ENCODE data around the gene TBC1D22A. TPM values are rescaled to one million over a fixed set of nuclear protein-coding genes. Genes with fewer than 3 reads are reported as not detected.

Gene TBC1D22A
- total and polyA plus RNA-seq, 9 of the 15 experiments (the other 6 are each of a cell fraction or from before 2014, with no cell fraction given): 0.20 to 11.5 (median 5.2) TPM

DNA sequence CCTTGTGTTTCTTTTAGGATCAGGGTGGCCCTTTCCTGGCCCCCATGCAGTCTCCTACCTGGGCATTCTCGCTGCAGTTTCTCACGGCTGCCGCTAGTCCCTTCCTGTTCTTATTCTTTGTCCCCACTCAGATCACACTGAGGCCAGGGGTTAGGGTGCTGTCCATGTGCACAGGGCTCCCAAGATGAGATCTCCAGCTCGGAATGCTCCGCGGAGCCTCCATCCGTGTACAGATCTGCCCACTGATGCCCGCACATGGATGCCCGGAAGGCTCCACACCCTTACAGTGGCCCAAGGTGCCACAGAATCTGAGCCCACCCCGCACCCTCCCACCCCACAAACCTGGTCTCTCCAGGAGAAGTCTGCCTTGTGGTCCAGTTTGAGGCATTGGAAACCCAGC, 457.3 kb downstream of the TBC1D22A start:
- in situ Hi-C loops (cut with MboI): no loop called here
- TF ChIP-seq, protein P1, sequence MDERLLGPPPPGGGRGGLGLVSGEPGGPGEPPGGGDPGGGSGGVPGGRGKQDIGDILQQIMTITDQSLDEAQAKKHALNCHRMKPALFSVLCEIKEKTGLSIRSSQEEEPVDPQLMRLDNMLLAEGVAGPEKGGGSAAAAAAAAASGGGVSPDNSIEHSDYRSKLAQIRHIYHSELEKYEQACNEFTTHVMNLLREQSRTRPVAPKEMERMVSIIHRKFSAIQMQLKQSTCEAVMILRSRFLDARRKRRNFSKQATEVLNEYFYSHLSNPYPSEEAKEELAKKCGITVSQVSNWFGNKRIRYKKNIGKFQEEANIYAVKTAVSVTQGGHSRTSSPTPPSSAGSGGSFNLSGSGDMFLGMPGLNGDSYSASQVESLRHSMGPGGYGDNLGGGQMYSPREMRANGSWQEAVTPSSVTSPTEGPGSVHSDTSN (CRISPR knock-in tag; IDR thresholded peaks at IDR 0.05; ENCODE audit: low read depth): no peak
- TF ChIP-seq, protein P1 (tag; conservative IDR thresholded peaks at IDR 0.05; ENCODE audit: low read depth): no peak
- TF ChIP-seq SLC30A9 (CRISPR knock-in tag; IDR thresholded peaks at IDR 0.05): no peak
- no peak for TF ChIP-seq CBX8 (IDR thresholded peaks at IDR 0.05; ENCODE audit: borderline replicate concordance, extremely low read depth, low read depth, low read length, poor library complexity, severe bottlenecking)
- TF ChIP-seq RBM34 (IDR thresholded peaks at IDR 0.05; ENCODE audit: borderline replicate concordance, insufficient read depth, low read length): no peak
- no peak for TF ChIP-seq ILF3 (IDR thresholded peaks at IDR 0.05; ENCODE audit: borderline replicate concordance)
- no peak for TF ChIP-seq NEUROD1 (IDR thresholded peaks at IDR 0.05; ENCODE audit: borderline replicate concordance, low read depth, low read length, partially characterized antibody)
- TF ChIP-seq TCF7L2 (IDR thresholded peaks at IDR 0.05; ENCODE audit: low read depth, low read length): no peak
- TF ChIP-seq, protein P2, sequence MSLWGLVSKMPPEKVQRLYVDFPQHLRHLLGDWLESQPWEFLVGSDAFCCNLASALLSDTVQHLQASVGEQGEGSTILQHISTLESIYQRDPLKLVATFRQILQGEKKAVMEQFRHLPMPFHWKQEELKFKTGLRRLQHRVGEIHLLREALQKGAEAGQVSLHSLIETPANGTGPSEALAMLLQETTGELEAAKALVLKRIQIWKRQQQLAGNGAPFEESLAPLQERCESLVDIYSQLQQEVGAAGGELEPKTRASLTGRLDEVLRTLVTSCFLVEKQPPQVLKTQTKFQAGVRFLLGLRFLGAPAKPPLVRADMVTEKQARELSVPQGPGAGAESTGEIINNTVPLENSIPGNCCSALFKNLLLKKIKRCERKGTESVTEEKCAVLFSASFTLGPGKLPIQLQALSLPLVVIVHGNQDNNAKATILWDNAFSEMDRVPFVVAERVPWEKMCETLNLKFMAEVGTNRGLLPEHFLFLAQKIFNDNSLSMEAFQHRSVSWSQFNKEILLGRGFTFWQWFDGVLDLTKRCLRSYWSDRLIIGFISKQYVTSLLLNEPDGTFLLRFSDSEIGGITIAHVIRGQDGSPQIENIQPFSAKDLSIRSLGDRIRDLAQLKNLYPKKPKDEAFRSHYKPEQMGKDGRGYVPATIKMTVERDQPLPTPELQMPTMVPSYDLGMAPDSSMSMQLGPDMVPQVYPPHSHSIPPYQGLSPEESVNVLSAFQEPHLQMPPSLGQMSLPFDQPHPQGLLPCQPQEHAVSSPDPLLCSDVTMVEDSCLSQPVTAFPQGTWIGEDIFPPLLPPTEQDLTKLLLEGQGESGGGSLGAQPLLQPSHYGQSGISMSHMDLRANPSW (CRISPR knock-in tag; IDR thresholded peaks at IDR 0.05): no peak
- TF ChIP-seq TEAD4 (IDR thresholded peaks at IDR 0.05; ENCODE audit: low read length): no peak
- TF ChIP-seq TEAD4 (CRISPR knock-in tag; IDR thresholded peaks at IDR 0.05; ENCODE audit: borderline replicate concordance): no peak
- no peak for TF ChIP-seq SMAD3 (CRISPR knock-in tag; conservative IDR thresholded peaks at IDR 0.05)
- TF ChIP-seq, protein P3, sequence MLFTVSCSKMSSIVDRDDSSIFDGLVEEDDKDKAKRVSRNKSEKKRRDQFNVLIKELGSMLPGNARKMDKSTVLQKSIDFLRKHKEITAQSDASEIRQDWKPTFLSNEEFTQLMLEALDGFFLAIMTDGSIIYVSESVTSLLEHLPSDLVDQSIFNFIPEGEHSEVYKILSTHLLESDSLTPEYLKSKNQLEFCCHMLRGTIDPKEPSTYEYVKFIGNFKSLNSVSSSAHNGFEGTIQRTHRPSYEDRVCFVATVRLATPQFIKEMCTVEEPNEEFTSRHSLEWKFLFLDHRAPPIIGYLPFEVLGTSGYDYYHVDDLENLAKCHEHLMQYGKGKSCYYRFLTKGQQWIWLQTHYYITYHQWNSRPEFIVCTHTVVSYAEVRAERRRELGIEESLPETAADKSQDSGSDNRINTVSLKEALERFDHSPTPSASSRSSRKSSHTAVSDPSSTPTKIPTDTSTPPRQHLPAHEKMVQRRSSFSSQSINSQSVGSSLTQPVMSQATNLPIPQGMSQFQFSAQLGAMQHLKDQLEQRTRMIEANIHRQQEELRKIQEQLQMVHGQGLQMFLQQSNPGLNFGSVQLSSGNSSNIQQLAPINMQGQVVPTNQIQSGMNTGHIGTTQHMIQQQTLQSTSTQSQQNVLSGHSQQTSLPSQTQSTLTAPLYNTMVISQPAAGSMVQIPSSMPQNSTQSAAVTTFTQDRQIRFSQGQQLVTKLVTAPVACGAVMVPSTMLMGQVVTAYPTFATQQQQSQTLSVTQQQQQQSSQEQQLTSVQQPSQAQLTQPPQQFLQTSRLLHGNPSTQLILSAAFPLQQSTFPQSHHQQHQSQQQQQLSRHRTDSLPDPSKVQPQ (CRISPR knock-in tag; IDR thresholded peaks at IDR 0.05; ENCODE audit: borderline replicate concordance): no peak
- no peak for TF ChIP-seq ZNF77 (CRISPR knock-in tag; IDR thresholded peaks at IDR 0.05)
- TF ChIP-seq ZNF197 (CRISPR knock-in tag; IDR thresholded peaks at IDR 0.05; ENCODE audit: low read depth): no peak

More for the DNA sequence above, 457.3 kb downstream of the TBC1D22A start:
- Histone ChIP-seq H4K20me1 (replicated peaks; ENCODE audit: control insufficient read depth, insufficient read depth, low read length) (no peaks in the 10 kb centered on the region), H3K9me3 (replicated peaks; ENCODE audit: control insufficient read depth, insufficient read depth, low read depth, low read length) (no peaks in the 10 kb centered on the region), H2AFZ (ENCODE audit: low read depth, low read length) (no peak overlapping the region), H3K9ac (ENCODE audit: insufficient read depth in 1 of 2, low read depth in 2 of 2, low read length in 2 of 2) (no peak overlapping the region), H3K79me2 (ENCODE audit: control insufficient read depth, insufficient read depth, low read length) (no peaks in the 10 kb centered on the region), H3K9me1 (ENCODE audit: control insufficient read depth, insufficient read depth, low read length) (no peaks in the 10 kb centered on the region), H3K27me3 (ENCODE audit: control insufficient read depth in 2 of 2, insufficient read depth in 2 of 2, low read length in 2 of 2) (peaks cover 0 to 10% of the 10 kb centered on the region in 2 experiments; a peak in 1 of 5 replicates), H3K4me1 (replicated peaks in 1 of 2; ENCODE audit: control insufficient read depth in 2 of 2, insufficient read depth in 2 of 2, low read length in 2 of 2) (no peaks in the 10 kb centered on the region), H3K4me3 (no peak overlapping the region), H3K27ac (ENCODE audit: extremely low read depth, low read depth, low read length) (no peak overlapping the region), H3K4me2 (ENCODE audit: insufficient read depth, low read length) (no peak overlapping the region), H3K36me3 (ENCODE audit: control insufficient read depth, insufficient read depth, low read length) (no peaks in the 10 kb centered on the region)
- 0% methylated on average over 5 of the region's 10 CpGs for WGBS (ENCODE audit: insufficient coverage, low coverage, missing lambda C conversion rate)
- DNase-seq (ENCODE audit: extremely low read depth in 1 of 4, low spot score in 3 of 4) (no peak), ATAC-seq (no peak), FAIRE-seq (no peak)
- ChIA-PET CTCF (ENCODE audit: low intra/inter-chr PET ratio) (no interaction called here), POLR2A (no interaction called here)
- intact Hi-C loops (cut with micrococcal nuclease): loop anchor here (10.0 kb wide), 1 partner anchor 615 kb away; no protein-coding TSS in a partner anchor
- BruUV-seq (replicated peaks): no TSS peak

All from K562 (cell line).